Measurements from ENCODE around the gene KDM4C.

GRCh38 chr9:7095058-7095457, 337.3 kb downstream of the KDM4C start:
- TF ChIP-seq POLR2AphosphoS5 (IDR thresholded peaks at IDR 0.05) (no peak), POLR2A (IDR thresholded peaks at IDR 0.05) (no peak), CTCF (IDR thresholded peaks at IDR 0.05) (no peak)
